A673 (cell line): ENCODE results near the gene ATP13A4.

Source experiments
- EZH2 ChIP-seq: fragments of 200-600 bp; sonication (generic); IDR thresholded peaks from 2 replicates; pipeline ENCODE4 v1.6.1; 2017; ENCODE audit warnings: borderline replicate concordance, low read depth, mild to moderate bottlenecking, mixed read lengths, antibody characterized with exemption, low read length; ENCODE audit not compliant: poor library complexity, severe bottlenecking
- TF ChIP-seq, protein P1 (sequence below): fragments of 300-800, 200-600 bp; sonication (generic); conservative IDR thresholded peaks from 2 replicates; pipeline ENCODE4 v1.5.1; 2017; ENCODE audit warnings: low read depth, mild to moderate bottlenecking, antibody characterized with exemption, low read length, moderate library complexity, mixed read lengths

DNA sequence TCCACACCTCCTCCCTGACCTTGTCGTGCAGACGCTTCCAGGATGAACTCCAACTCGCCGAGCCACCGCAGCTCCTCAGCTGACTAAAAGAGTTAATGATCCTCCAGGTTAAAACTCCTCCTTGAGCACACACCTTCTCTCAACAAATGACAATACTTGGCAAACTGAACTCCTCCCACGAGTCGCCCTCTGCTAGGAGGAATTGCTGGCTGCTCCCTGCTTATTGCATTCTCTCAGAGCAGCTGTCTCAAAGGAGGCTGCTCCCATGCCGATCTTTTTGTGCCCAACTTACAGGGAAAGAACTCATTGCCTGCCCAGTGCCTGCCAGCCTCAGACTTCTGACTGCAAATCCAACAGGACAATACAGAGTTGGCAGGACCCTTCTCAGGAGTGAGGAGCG, at the start of gene ATP13A4:
- TF ChIP-seq, protein P1, sequence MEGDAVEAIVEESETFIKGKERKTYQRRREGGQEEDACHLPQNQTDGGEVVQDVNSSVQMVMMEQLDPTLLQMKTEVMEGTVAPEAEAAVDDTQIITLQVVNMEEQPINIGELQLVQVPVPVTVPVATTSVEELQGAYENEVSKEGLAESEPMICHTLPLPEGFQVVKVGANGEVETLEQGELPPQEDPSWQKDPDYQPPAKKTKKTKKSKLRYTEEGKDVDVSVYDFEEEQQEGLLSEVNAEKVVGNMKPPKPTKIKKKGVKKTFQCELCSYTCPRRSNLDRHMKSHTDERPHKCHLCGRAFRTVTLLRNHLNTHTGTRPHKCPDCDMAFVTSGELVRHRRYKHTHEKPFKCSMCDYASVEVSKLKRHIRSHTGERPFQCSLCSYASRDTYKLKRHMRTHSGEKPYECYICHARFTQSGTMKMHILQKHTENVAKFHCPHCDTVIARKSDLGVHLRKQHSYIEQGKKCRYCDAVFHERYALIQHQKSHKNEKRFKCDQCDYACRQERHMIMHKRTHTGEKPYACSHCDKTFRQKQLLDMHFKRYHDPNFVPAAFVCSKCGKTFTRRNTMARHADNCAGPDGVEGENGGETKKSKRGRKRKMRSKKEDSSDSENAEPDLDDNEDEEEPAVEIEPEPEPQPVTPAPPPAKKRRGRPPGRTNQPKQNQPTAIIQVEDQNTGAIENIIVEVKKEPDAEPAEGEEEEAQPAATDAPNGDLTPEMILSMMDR: no peak
- TF ChIP-seq EZH2: no peak
